Activated CD4-positive, alpha-beta memory T cell treated with anti-CD3 and anti-CD28 coated beads, Interleukin-2, amount 10 ng/mL, durations not matched to agents 7 days and 5 days (primary cell): ENCODE measurements around the gene DTNBP1. TPM values are rescaled to one million over a fixed set of nuclear protein-coding genes. Genes with fewer than 3 reads are reported as not detected.

Experiments
- CTCF ChIA-PET: fragments of 350-600 bp; sonication (Branson Sonifier 250); formaldehyde crosslinking; loops from one replicate; lab custom pipeline; 2021; ENCODE audit warnings: antibody characterized with exemption, inconsistent platforms; lab: Charles Lee
- POLR2A ChIA-PET: fragments of 350-600 bp; sonication (Branson Sonifier 250); formaldehyde crosslinking; loops from one replicate; lab custom pipeline; 2021; ENCODE audit warnings: antibody characterized with exemption; lab: Charles Lee
- DNase-seq: peaks from one replicate; pipeline ENCODE4 v3.0.0-alpha.2; 2020
- H3K27ac Mint-ChIP-seq: one replicate; pipeline ENCODE4 v1.8.0; 2021; ENCODE audit warnings: mild to moderate bottlenecking, mixed read lengths
- H3K27me3 Mint-ChIP-seq: one replicate; pipeline ENCODE4 v1.8.0; 2021; ENCODE audit warnings: mixed read lengths
- H3K36me3 Mint-ChIP-seq: one replicate; pipeline ENCODE4 v1.8.0; 2021; ENCODE audit warnings: low read depth, mixed read lengths
- H3K4me1 Mint-ChIP-seq: one replicate; pipeline ENCODE4 v1.8.0; 2021; ENCODE audit warnings: mixed read lengths
- H3K4me3 Mint-ChIP-seq: one replicate; pipeline ENCODE4 v1.8.0; 2021; ENCODE audit warnings: mild to moderate bottlenecking, mixed read lengths
- H3K9me3 Mint-ChIP-seq: one replicate; pipeline ENCODE4 v1.8.0; 2021; ENCODE audit warnings: mixed read lengths
- total RNA-seq, 2 experiments: library from RNA; stranded (reverse); gene quantifications; one replicate each; pipeline ENCODE4 v1.2.3, GENCODE V29; 2021

Gene DTNBP1
- total RNA-seq, 2 experiments from 2014 or later = 26.5 to 27.9 TPM

DNA sequence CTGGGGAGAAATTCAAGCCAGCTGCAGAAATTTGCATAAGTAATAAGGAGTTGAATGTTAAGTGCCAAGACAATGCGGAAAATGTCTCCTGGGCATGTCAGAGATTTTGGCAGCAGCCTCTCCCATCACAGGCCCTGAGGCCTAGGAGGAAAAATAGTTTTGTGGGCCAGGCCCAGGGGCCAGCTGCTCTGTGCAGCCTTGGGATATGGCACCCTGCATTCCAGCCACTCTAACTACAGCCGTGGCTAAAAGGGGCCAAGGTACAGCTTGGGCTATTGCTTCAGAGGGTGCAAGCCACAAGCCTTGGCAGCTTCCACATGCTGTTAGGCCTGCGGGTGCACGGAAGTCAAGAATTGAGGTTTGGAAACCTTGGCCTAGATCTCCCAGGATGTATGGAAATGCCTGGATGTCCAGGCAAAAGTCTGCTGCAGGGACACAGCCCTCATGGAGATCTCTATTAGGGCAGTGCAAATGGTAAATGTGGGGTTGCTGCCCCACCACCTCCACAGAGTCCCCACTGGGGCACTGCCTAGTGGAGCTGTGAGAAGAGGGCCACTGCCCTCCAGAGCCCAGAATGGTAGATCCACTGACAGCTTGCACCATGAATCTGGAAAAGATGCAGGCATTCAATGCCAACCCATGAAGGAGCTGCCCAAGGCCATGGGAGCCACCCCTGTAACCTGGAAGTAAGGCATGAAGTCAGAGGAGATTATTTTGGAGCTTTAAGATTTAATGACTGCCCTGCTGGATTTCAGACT, 126.5 kb downstream of the DTNBP1 start:
- H3K4me3 Mint-ChIP-seq = no peak overlapping the region
- H3K27ac Mint-ChIP-seq = no peak overlapping the region
- no peaks in the 10 kb centered on the region for H3K27me3 Mint-ChIP-seq
- CTCF ChIA-PET = no interaction called here
- POLR2A ChIA-PET = no interaction called here
- H3K4me1 Mint-ChIP-seq = no peaks in the 10 kb centered on the region
- H3K36me3 Mint-ChIP-seq = peaks cover 3% of the 10 kb centered on the region
- DNase-seq = no peak
- H3K9me3 Mint-ChIP-seq = no peaks in the 10 kb centered on the region

DNA sequence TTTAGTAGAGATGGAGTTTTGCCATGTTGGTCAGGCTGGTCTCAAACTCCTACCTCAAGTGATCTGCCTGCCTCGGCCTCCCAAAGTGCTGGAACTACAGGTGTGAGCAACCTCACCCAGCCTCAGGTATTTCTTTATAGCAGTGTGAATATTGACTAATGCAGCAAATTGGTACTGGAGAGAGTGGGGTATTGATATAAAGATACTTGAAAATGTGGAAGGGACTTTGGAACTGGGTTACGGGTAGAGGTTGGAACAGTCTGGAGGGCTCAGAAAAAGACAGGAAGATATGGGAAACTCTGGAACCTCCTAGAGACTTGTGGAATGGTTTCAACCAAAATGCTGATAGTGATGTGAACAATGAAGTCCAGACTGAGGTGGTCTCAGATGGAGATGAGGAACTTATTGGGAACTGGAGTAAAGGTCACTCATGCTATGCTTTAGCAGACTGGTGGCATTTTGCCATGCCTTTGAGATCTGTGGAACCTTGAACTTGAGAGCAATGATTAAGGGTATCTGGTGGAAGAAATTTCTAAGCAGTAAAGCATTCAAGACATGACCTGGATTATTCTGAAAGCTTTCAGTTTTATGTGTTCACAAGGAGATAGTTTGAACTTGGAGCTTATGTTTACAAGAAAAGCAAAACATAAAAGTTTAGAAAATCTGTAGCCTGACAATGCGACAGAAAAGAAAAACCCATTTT, 127.2 kb downstream of the DTNBP1 start:
- H3K36me3 Mint-ChIP-seq = peaks cover 6% of the 10 kb centered on the region
- no peak for DNase-seq
- no peaks in the 10 kb centered on the region for H3K27me3 Mint-ChIP-seq
- POLR2A ChIA-PET = no interaction called here
- no peak overlapping the region for H3K27ac Mint-ChIP-seq
- H3K9me3 Mint-ChIP-seq = no peaks in the 10 kb centered on the region
- no peaks in the 10 kb centered on the region for H3K4me1 Mint-ChIP-seq
- H3K4me3 Mint-ChIP-seq = no peak overlapping the region
- CTCF ChIA-PET = no interaction called here

DNA sequence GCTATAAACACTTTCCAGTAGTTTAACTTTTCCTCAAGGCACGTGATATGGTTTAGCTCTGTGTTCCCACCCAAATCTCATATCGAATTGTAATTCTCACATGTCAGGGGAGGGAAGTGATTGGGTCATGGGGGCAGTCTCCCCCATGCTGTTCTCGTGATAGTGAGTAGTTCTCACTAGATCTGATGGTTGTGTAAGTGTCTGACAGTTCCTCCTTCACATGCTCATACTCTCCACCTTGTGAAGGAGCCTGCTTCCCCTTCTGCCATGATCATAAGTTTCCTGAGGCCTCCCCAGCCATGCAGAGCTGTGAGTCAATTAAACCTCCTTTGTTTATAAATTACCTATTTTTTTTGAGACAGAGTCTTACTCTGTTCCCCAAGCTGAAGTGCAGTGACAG, 127.9 kb downstream of the DTNBP1 start:
- Mint-ChIP-seq H3K27ac (no peak overlapping the region), H3K27me3 (no peaks in the 10 kb centered on the region), H3K9me3 (no peaks in the 10 kb centered on the region), H3K4me1 (no peaks in the 10 kb centered on the region), H3K4me3 (no peak overlapping the region), H3K36me3 (peaks cover 7% of the 10 kb centered on the region)
- ChIA-PET POLR2A (no interaction called here), CTCF (interaction anchor here (0.6 kb wide), 1 partner anchor 14 kb away, joined by 3 read pairs; no protein-coding TSS in a partner anchor)
- no peak for DNase-seq

DNA sequence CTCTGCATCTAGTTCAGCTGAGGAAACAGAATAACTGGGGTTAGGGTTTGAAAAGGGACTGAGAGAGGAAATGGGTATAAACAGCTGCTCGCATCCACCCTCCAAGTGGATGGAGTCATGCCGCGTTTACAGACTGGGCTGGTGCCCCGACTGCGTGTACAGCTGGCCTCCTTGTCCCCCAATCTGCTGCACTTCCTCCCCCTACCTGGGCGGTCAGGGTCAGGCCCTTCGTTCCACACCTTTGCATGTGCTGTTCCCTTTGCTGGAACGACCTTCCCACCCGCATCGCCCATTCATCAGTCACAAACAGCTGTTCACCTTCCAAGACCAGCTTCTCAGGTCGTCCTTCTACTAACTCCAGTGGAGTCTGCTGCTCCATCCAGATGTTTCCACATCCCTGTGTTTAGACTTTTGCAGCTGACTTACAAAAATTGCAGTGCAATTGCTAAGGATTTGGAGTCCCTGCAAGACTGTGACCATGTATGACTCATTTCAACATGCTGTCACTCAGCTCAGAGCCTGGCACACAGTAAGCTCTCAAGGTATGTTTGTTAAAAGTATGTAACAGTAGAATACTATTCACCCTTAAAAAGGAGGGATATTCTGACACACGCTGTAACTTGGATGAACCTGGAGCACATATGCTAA, 129.3 kb downstream of the DTNBP1 start:
- ChIA-PET CTCF (interaction anchor here (0.6 kb wide), 1 partner anchor 13 kb away, joined by 5 read pairs; no protein-coding TSS in a partner anchor), POLR2A (interaction anchor here (0.6 kb wide), 1 partner anchor 53 kb away, joined by 3 read pairs; no protein-coding TSS in a partner anchor)
- DNase-seq = no peak
- H3K9me3 Mint-ChIP-seq = no peaks in the 10 kb centered on the region
- no peaks in the 10 kb centered on the region for H3K27me3 Mint-ChIP-seq
- no peak overlapping the region for H3K27ac Mint-ChIP-seq
- H3K4me1 Mint-ChIP-seq = no peaks in the 10 kb centered on the region
- H3K4me3 Mint-ChIP-seq = no peak overlapping the region
- H3K36me3 Mint-ChIP-seq = peaks cover 7% of the 10 kb centered on the region

DNA sequence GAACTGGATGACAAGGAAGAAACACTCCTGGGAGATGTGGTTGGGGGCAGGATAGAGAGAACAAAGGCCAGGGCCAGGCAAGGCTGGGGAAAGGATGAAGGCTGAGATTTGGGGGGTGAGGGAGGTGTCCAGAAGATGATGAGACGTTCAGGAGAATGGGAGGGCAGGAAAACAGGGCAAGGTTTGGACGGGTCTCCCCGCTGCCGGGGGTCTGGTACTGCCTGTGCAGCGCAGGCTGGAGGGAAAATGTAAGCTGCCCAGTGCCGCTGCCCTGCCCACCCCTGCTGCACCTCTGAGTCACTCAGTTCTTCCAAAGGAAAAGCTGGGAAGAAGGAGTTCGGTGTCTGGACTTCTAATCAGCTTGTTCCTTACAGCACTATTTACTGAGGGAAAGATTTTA, 130.9 kb downstream of the DTNBP1 start:
- Mint-ChIP-seq H3K9me3 (no peaks in the 10 kb centered on the region), H3K4me1 (no peaks in the 10 kb centered on the region), H3K27ac (no peak overlapping the region), H3K36me3 (peaks cover 17% of the 10 kb centered on the region), H3K27me3 (no peaks in the 10 kb centered on the region), H3K4me3 (no peak overlapping the region)
- DNase-seq = no peak
- ChIA-PET CTCF (no interaction called here), POLR2A (no interaction called here)

DNA sequence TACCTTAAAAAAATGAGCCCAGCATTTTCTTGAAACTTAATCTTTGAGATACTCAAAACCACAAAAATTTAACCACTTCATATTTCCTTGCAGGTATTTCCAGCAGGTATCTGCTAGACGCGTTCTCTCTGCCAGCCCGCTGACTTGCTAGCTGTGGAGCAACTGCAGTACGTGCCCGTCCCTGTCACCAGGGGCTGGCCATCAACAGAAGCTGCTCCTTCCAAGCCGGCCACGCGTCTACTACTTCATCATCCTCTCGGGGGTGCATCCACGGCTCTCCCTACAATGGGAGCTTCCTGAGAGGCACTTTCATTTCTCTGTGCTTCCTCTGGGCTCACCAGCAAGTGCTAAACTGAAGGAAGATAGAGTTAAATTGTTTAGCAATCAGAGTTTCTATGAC, 132.4 kb downstream of the DTNBP1 start:
- ChIA-PET POLR2A (no interaction called here), CTCF (no interaction called here)
- Mint-ChIP-seq H3K9me3 (no peaks in the 10 kb centered on the region), H3K27ac (no peak overlapping the region), H3K4me3 (no peak overlapping the region), H3K36me3 (peaks cover 26% of the 10 kb centered on the region), H3K4me1 (no peaks in the 10 kb centered on the region), H3K27me3 (no peaks in the 10 kb centered on the region)
- DNase-seq = no peak

DNA sequence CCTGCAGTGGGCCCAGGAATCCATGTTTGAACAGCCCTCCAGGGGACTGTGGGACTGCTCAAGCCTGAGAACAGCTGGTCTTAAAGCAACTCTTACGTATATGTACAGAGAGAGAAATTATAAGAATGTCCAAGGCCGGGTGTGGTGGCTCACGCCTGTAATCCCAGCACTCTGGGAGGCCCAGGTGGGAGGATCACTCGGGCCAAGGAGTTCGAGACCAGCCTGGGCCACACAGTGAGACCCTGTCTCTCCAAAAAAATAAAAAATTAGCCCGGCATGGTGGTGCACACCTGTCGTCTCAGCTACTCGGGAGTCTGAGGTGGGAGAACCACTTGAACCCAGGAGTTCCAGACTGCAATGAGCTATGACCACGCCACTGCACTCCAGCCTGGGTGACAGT, 134.0 kb downstream of the DTNBP1 start:
- Mint-ChIP-seq H3K36me3 (peaks cover 34% of the 10 kb centered on the region), H3K9me3 (no peaks in the 10 kb centered on the region), H3K27ac (no peak overlapping the region), H3K27me3 (no peaks in the 10 kb centered on the region), H3K4me1 (no peaks in the 10 kb centered on the region), H3K4me3 (no peak overlapping the region)
- ChIA-PET CTCF (no interaction called here), POLR2A (no interaction called here)
- no peak for DNase-seq

DNA sequence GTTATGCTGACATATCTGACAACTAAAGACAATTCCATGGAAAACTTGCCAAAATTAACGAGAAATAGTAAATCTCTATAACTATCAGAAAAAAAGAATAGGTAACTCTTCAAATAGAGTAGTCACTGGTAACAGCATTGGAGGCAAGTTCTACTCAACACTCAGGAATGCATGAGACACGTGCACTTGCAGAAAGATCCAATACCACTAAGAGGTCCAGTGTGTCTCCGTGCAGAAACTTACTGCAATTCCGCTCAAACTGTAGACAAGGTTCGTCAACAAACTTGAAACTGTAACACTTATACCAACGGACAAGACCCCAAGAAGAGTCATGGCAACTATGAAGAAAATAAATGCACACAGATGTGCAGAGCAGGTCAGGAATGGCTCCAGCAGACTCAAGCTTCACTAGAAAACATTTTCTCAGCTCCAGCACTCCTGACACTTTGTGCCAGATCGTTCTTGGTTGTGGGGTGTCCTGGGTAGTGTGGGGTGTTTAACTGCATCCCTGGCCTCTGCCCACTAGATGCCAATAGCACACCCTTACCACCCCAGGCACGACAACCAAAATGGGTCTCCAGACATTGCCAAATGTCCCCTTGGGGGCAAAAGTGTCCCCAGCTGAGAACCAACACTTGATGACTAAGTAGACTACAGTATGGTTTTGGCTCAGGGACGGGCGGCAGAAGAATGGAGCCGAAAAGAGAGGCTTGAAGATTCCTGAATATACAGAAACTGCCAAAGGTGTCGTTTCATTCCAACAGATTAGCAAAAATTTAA, 134.8 kb downstream of the DTNBP1 start:
- no peak for DNase-seq
- no peak overlapping the region for H3K27ac Mint-ChIP-seq
- no peaks in the 10 kb centered on the region for H3K27me3 Mint-ChIP-seq
- POLR2A ChIA-PET = no interaction called here
- peaks cover 42% of the 10 kb centered on the region for H3K36me3 Mint-ChIP-seq
- peaks cover 2% of the 10 kb centered on the region for H3K4me1 Mint-ChIP-seq
- no peaks in the 10 kb centered on the region for H3K9me3 Mint-ChIP-seq
- no peak overlapping the region for H3K4me3 Mint-ChIP-seq
- CTCF ChIA-PET = no interaction called here

DNA sequence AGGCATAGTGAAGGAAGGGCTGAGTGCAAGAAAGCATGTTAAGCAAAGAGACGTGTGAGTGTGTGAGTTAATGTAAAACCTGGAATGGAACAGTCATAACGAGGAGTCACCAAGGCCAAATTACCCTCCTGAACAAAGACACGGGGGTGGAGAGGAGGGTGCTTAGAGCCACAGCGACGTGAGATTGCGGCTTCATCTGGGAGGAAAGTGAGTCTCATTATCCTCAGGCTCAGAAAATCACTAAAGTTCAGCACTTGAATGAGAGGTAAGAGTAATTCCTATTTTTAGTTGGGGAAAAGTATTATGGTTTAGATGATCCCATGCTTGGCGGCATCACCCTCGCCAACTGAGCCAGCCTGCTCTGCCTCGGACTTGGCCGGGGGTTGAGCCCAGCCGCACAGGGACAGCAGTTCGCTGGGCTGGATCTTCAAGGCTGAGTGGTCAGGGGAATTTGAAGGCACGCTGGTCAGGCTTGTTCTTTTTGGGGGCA, 136.6 kb downstream of the DTNBP1 start:
- H3K4me3 Mint-ChIP-seq = no peak overlapping the region
- peaks cover 57% of the 10 kb centered on the region for H3K36me3 Mint-ChIP-seq
- H3K9me3 Mint-ChIP-seq = no peaks in the 10 kb centered on the region
- ChIA-PET POLR2A (no interaction called here), CTCF (no interaction called here)
- H3K4me1 Mint-ChIP-seq = peaks cover 14% of the 10 kb centered on the region
- H3K27ac Mint-ChIP-seq = no peak overlapping the region
- no peaks in the 10 kb centered on the region for H3K27me3 Mint-ChIP-seq
- no peak for DNase-seq

DNA sequence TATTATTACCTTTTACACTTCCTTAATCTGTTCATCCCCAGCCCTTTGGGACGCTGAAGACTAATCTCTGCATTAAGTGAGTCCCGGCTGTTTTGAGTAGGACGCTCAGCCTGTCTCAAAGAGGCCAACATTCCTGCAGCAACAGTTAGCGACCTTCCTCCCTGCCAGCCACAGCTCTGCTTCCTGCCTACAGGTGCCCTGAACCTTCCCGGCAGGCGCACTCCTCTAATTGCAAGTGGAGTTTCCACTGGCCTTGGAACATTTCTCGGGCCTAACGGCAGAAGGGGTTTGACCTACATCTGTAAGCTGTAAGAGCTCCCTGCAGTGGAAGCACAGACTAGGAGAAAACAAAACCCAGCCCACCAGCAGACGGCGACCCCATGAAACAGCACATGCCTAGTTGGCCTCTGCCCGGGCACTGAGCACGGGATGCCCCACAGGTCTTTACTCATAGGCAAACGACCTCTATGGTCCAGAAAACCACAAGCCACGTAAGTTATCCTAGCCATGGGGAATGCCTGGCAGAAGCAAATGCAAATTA, 137.9 kb downstream of the DTNBP1 start:
- no peaks in the 10 kb centered on the region for H3K27me3 Mint-ChIP-seq
- H3K36me3 Mint-ChIP-seq = peaks cover 64% of the 10 kb centered on the region
- H3K4me1 Mint-ChIP-seq = peaks cover 16% of the 10 kb centered on the region

DNA sequence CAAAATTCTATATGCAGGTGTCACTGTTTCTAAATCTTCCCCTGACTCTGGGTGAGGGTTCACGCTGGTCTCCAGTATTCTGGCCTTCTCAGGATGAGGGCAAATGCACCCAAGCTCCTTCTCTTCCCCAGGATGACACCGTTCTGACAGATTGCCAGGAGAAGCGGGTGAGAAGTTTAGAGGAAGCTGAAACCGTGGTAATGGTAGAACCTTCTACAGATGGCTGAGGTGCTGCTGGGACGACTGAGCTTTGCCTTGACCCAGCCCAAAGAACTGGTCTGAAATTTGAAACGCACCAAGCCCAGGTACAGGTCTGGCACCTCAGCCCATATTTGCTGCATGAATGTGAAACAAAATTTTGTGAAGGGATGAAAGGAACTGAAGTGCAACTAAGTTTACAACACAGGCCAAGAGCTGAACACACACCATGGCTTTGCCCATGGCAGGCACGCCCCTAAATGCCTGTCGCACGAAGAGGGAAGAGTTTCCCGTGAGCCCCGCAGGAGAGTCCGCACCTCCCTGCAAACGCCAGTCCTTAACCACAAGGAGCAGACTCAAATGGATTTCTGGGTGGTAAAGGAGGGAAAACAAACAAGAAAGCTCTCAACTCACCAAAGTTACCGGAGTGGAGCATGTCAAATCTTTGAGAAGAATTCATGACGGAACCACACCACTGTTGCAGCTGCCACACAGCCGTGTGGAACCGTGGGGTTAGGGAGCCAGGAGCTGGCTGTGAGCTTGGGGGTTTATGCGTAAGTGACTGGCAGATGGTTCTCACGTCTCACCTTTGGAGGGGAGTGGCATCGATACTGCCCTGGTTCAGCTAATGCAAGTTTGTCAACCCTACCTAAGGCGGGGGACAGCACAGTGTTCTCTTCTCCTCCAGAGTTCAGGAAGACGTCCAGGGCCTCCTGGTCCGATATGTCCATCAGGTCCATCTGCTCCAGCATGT, 138.9 kb downstream of the DTNBP1 start:
- Mint-ChIP-seq H3K27ac (no peak overlapping the region), H3K4me1 (peaks cover 16% of the 10 kb centered on the region), H3K9me3 (no peaks in the 10 kb centered on the region), H3K4me3 (no peak overlapping the region), H3K36me3 (peaks cover 71% of the 10 kb centered on the region), H3K27me3 (no peaks in the 10 kb centered on the region)
- ChIA-PET CTCF (no interaction called here), POLR2A (no interaction called here)
- DNase-seq = no peak

More for the DNA sequence above, 137.9 kb downstream of the DTNBP1 start:
- ChIA-PET CTCF (no interaction called here), POLR2A (no interaction called here)
- H3K4me3 Mint-ChIP-seq = no peak overlapping the region
- H3K9me3 Mint-ChIP-seq = no peaks in the 10 kb centered on the region
- no peak for DNase-seq
- H3K27ac Mint-ChIP-seq = no peak overlapping the region
